ENCODE measurements around the gene ASIC3.

The ASIC3 gene

GRCh38 chr7:151074817-151075661 lies 26.7 kb downstream of the ASIC3 start:
- DNase-seq: no peak

- no peak for DNase-seq
These were observed 27.3 kb downstream of the ASIC3 start for GRCh38 chr7:151075662-151075971.

- DNase-seq: no peak
These were observed 27.7 kb downstream of the ASIC3 start for GRCh38 chr7:151075978-151076426.

- no peak for DNase-seq
These were observed 28.8 kb downstream of the ASIC3 start for GRCh38 chr7:151076863-151077704.

GRCh38 chr7:151077705-151078232 lies 29.4 kb downstream of the ASIC3 start:
- no peak for DNase-seq

- no peak for DNase-seq
These were observed 30.1 kb downstream of the ASIC3 start for GRCh38 chr7:151078233-151079040.

- DNase-seq: no peak
These were observed 31.0 kb downstream of the ASIC3 start for GRCh38 chr7:151079199-151079910.

- DNase-seq: no peak
These were observed 31.8 kb downstream of the ASIC3 start for GRCh38 chr7:151080067-151080521.

GRCh38 chr7:151080522-151081169 lies 32.3 kb downstream of the ASIC3 start, which contains the start of gene FASTK:
TSS of gene FASTK (minus strand) at chr7:151080809. CDS start at chr7:151080766, 43 bp downstream.
- DNase-seq: peak; percentile 89

- DNase-seq: no peak
These were observed 33.1 kb downstream of the ASIC3 start for GRCh38 chr7:151081170-151082101.

GRCh38 chr7:151082141-151083070 lies 34.1 kb downstream of the ASIC3 start:
- DNase-seq: no peak

GRCh38 chr7:151083071-151083823 lies 34.9 kb downstream of the ASIC3 start, which contains the start of gene TMUB1:
TSS of gene TMUB1 (minus strand) at chr7:151083493. CDS start at chr7:151082563, 930 bp downstream.
- DNase-seq: peak; percentile 91

GRCh38 chr7:151083824-151084160 lies 35.5 kb downstream of the ASIC3 start:
- DNase-seq: no peak

- DNase-seq: no peak
These were observed 37.0 kb downstream of the ASIC3 start for GRCh38 chr7:151085329-151085690.

- peak; percentile 73 for DNase-seq
These were observed 37.6 kb downstream of the ASIC3 start, which contains the start of gene AGAP3 for GRCh38 chr7:151085691-151086620. TSS of gene AGAP3 (plus strand) at chr7:151086475. CDS start at chr7:151086742, 267 bp downstream.

- DNase-seq: peak; percentile 44
These were observed 38.5 kb downstream of the ASIC3 start for GRCh38 chr7:151086802-151087244.
